Measurements from ENCODE around the gene PLA2G2F.

DNA sequence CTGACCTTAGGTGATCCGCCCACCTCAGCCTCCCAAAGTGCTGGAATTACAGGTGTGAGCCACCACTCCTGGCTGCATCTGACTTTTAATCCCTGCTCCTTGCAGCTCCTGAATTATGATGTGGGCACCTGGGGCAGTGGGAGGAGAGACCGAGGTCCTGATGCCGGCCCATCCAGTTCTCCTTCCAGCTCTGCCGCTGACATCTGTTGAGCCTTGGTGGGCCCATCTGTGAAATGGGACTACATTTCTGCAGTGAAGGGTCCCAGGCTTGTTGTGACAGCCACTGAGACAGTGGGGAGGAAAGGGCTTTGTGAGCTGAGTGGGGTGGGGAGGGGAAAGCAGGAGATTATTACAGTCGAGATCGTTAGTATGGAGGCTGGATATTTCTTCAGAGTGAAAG is 11.8 kb downstream of the PLA2G2F start:
- TF ChIP-seq FOXM1 (IDR thresholded peaks at IDR 0.05; ENCODE audit: borderline replicate concordance) = no peak
- TF ChIP-seq CTBP1 (IDR thresholded peaks at IDR 0.05; ENCODE audit: borderline replicate concordance) = no peak
- TF ChIP-seq FOXA1 (IDR thresholded peaks at IDR 0.05) = no peak
- TF ChIP-seq SUZ12 (IDR thresholded peaks at IDR 0.05) = no peak
- no peak for TF ChIP-seq NFRKB (IDR thresholded peaks at IDR 0.05)
- no peak for TF ChIP-seq BHLHE40 (IDR thresholded peaks at IDR 0.05; ENCODE audit: borderline replicate concordance)
- TF ChIP-seq LEF1 (IDR thresholded peaks at IDR 0.05; ENCODE audit: borderline replicate concordance) = no peak
- TF ChIP-seq FOXK2 (IDR thresholded peaks at IDR 0.05) = no peak
- TF ChIP-seq SP1 (IDR thresholded peaks at IDR 0.05) = no peak
- no peak for TF ChIP-seq HDGF (IDR thresholded peaks at IDR 0.05; ENCODE audit: borderline replicate concordance)
- no peak for TF ChIP-seq ZNF384 (IDR thresholded peaks at IDR 0.05)
- TF ChIP-seq L3MBTL2 (conservative IDR thresholded peaks at IDR 0.05) = no peak
- no peak for TF ChIP-seq TARDBP (IDR thresholded peaks at IDR 0.05)
- TF ChIP-seq, protein P1, sequence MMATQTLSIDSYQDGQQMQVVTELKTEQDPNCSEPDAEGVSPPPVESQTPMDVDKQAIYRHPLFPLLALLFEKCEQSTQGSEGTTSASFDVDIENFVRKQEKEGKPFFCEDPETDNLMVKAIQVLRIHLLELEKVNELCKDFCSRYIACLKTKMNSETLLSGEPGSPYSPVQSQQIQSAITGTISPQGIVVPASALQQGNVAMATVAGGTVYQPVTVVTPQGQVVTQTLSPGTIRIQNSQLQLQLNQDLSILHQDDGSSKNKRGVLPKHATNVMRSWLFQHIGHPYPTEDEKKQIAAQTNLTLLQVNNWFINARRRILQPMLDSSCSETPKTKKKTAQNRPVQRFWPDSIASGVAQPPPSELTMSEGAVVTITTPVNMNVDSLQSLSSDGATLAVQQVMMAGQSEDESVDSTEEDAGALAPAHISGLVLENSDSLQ (IDR thresholded peaks at IDR 0.05) = no peak

Measured in HEK293T (cell line).